Esophagus muscularis mucosa (tissue), 4 donors: ENCODE data around the gene SALL3. TPM values are rescaled to one million over a fixed set of nuclear protein-coding genes. Genes with fewer than 3 reads are reported as not detected.

ENCODE experiments used
- DNase-seq: peaks from one replicate; pipeline ENCODE4 v3.0.0-alpha.2; 2017; ENCODE audit errors: extremely low spot score
- H3K27ac ChIP-seq, 4 donors: fragments of 200-600 bp; sonication (generic); replicated peaks in 1 of 4; 1 replicate in 3 of 4; 2 replicates in 1 of 4; pipeline ENCODE4 v1.5.1; 2016 to 2019; ENCODE audit warnings: mild to moderate bottlenecking in 1 of 4
- H3K27me3 ChIP-seq, 4 donors: fragments of 200-600 bp; sonication (generic); one replicate each; pipeline versions ENCODE4 v1.5.1 to v1.6.0; 2016 to 2019
- H3K36me3 ChIP-seq, 4 donors: fragments of 200-600 bp; sonication (generic); one replicate each; pipeline ENCODE4 v1.5.1; 2016 to 2019
- H3K4me1 ChIP-seq, 4 donors: fragments of 200-600 bp; sonication (generic); one replicate each; pipeline ENCODE4 v1.5.1; 2016 to 2019
- H3K4me3 ChIP-seq, 4 donors: fragments of 200-600 bp; sonication (generic); 1 replicate in 2 of 4; 2 replicates in 2 of 4; pipeline ENCODE4 v1.5.1; 2016 to 2019; ENCODE audit warnings: mild to moderate bottlenecking in 4 of 4, moderate library complexity in 1 of 4
- H3K9me3 ChIP-seq, 4 donors: fragments of 200-600 bp; sonication (generic); 1 replicate in 3 of 4; 2 replicates in 1 of 4; pipeline ENCODE4 v1.5.1; 2016 to 2019
- CTCF ChIP-seq, 3 experiments: fragments of 200-600 bp in 2 of 3; fragments of 450-650 bp in 1 of 3; sonication (generic) in 2 of 3; IDR thresholded peaks; one replicate each; pipeline ENCODE4 v1.5.1; 2017 to 2019; ENCODE audit warnings: antibody characterized with exemption in 3 of 3, mild to moderate bottlenecking in 2 of 3, moderate library complexity in 1 of 3
- EP300 ChIP-seq: sonication (generic); formaldehyde crosslinking; IDR thresholded peaks from one replicate; pipeline ENCODE4 v1.6.1; 2017; ENCODE audit warnings: antibody characterized with exemption
- POLR2A ChIP-seq: fragments of 450-650 bp; IDR thresholded peaks from one replicate; pipeline ENCODE4 v1.6.1; 2017; ENCODE audit warnings: antibody characterized with exemption, moderate library complexity, mild to moderate bottlenecking, low read depth
- POLR2AphosphoS5 ChIP-seq, 2 donors: sonication (generic); formaldehyde crosslinking; IDR thresholded peaks; one replicate each; pipeline ENCODE4 v1.6.1; 2017; ENCODE audit warnings: antibody characterized with exemption in 2 of 2
- WGBS: methylation state at CpG from one replicate; pipeline ENCODE4 v1.1.5; 2018; 5-methylcytosine and 5-hydroxymethylcytosine counted together
- intact Hi-C: fragments of 100-400 bp; cut with DNase I; formaldehyde crosslinking; loops from one replicate; pipeline ENCODE4 v1.15.1; 2023
- total RNA-seq, 4 donors: library from RNA; depleted of rRNA; stranded (reverse); fragments of >200 nt; gene quantifications; one replicate each; pipeline versions ENCODE4 v1.1.0 to v1.2.1, GENCODE V29; 2016

SALL3 gene
- total RNA-seq, 4 donors from 2014 or later: not detected

GRCh38 chr18:79043288-79043687, 63.7 kb downstream of the SALL3 start:
- intact Hi-C loops: no loop called here
- H3K4me3 ChIP-seq: no peak overlapping the region
- no peak overlapping the region for H3K27ac ChIP-seq
- no peak for TF ChIP-seq CTCF (IDR thresholded peaks at IDR 0.05)
- TF ChIP-seq EP300: no peak
- TF ChIP-seq POLR2A: no peak
- TF ChIP-seq POLR2AphosphoS5 (IDR thresholded peaks at IDR 0.05): no peak
- no peaks in the 10 kb centered on the region for H3K36me3 ChIP-seq
- DNase-seq: no peak
- no peaks in the 10 kb centered on the region for H3K4me1 ChIP-seq
- H3K27me3 ChIP-seq: peaks cover 0 to 21% (median 3%) of the 10 kb centered on the region in 4 donors
- WGBS: 88% methylated on average over 5 of the region's 5 CpGs
- no peaks in the 10 kb centered on the region for H3K9me3 ChIP-seq

- Histone ChIP-seq H3K27ac (no peak overlapping the region), H3K36me3 (no peaks in the 10 kb centered on the region), H3K4me1 (no peaks in the 10 kb centered on the region), H3K4me3 (no peak overlapping the region), H3K27me3 (peaks cover 0 to 23% (median 0%) of the 10 kb centered on the region in 4 donors), H3K9me3 (no peaks in the 10 kb centered on the region)
- no peak for TF ChIP-seq POLR2A
- no peak for TF ChIP-seq POLR2AphosphoS5 (IDR thresholded peaks at IDR 0.05)
- intact Hi-C loops: no loop called here
- DNase-seq: no peak
- WGBS: 66% methylated on average over 14 of the region's 14 CpGs
Measured at GRCh38 chr18:79046522-79046921, 66.9 kb downstream of the SALL3 start.

- Histone ChIP-seq H3K4me3 (no peak overlapping the region), H3K36me3 (no peaks in the 10 kb centered on the region), H3K9me3 (no peaks in the 10 kb centered on the region), H3K27ac (no peak overlapping the region), H3K27me3 (peaks cover 0 to 21% (median 0%) of the 10 kb centered on the region in 4 donors), H3K4me1 (no peaks in the 10 kb centered on the region)
- TF ChIP-seq POLR2A: no peak
- no peak for TF ChIP-seq POLR2AphosphoS5 (IDR thresholded peaks at IDR 0.05)
- TF ChIP-seq CTCF (IDR thresholded peaks at IDR 0.05): no peak
- TF ChIP-seq EP300: no peak
- no peak for DNase-seq
- 96% methylated on average over 36 of the region's 36 CpGs for WGBS
- intact Hi-C loops: no loop called here
Measured at GRCh38 chr18:79047556-79048244, 68.1 kb downstream of the SALL3 start.

- no peak overlapping the region for H3K4me3 ChIP-seq
- TF ChIP-seq POLR2AphosphoS5 (IDR thresholded peaks at IDR 0.05) (no peak), POLR2A (no peak), CTCF (IDR thresholded peaks at IDR 0.05) (no peak), EP300 (no peak)
- DNase-seq: no peak
- intact Hi-C loops: no loop called here
- H3K36me3 ChIP-seq: no peaks in the 10 kb centered on the region
- H3K9me3 ChIP-seq: no peaks in the 10 kb centered on the region
- 80% methylated on average over 8 of the region's 8 CpGs for WGBS
- no peaks in the 10 kb centered on the region for H3K4me1 ChIP-seq
- H3K27ac ChIP-seq: no peak overlapping the region
- peaks cover 0 to 21% (median 0%) of the 10 kb centered on the region in 4 donors for H3K27me3 ChIP-seq
Measured at GRCh38 chr18:79048245-79048632, 68.6 kb downstream of the SALL3 start.

- intact Hi-C loops: no loop called here
- WGBS: 87% methylated on average over 3 of the region's 3 CpGs
Measured at GRCh38 chr18:79049506-79049905, 69.9 kb downstream of the SALL3 start.

More at GRCh38 chr18:79049506-79049905, 69.9 kb downstream of the SALL3 start:
- Histone ChIP-seq H3K9me3 (no peaks in the 10 kb centered on the region), H3K4me3 (no peak overlapping the region), H3K36me3 (no peaks in the 10 kb centered on the region), H3K27ac (no peak overlapping the region), H3K27me3 (peaks cover 0 to 21% (median 0%) of the 10 kb centered on the region in 4 donors), H3K4me1 (no peaks in the 10 kb centered on the region)
- TF ChIP-seq POLR2AphosphoS5 (IDR thresholded peaks at IDR 0.05) (no peak), CTCF (IDR thresholded peaks at IDR 0.05) (no peak), EP300 (no peak), POLR2A (no peak)
- no peak for DNase-seq

Other genes with a start within 250 kb of the SALL3 start
- gene ATP9B, start 89.6 kb downstream of the SALL3 start, total RNA-seq: 10 to 100 TPM; 26.0 to 37.4 (median 30.5) TPM